Ishikawa (cell line): ENCODE measurements around the gene WDR90.

Experiments used
- CEBPB ChIP-seq: IDR thresholded peaks from 2 replicates; pipeline ENCODE4 v1.6.1; 2012
- CREB1 ChIP-seq: IDR thresholded peaks from 2 replicates; pipeline ENCODE4 v1.6.1; 2012; ENCODE audit warnings: low read depth
- EGR1 ChIP-seq: IDR thresholded peaks from 2 replicates; pipeline ENCODE4 v1.6.1; 2012
- EP300 ChIP-seq: IDR thresholded peaks from 2 replicates; pipeline ENCODE4 v1.6.1; 2012; ENCODE audit warnings: borderline replicate concordance
- FOXM1 ChIP-seq: IDR thresholded peaks from 2 replicates; pipeline ENCODE4 v1.6.1; 2012; ENCODE audit warnings: low read depth, borderline replicate concordance
- MAX ChIP-seq: IDR thresholded peaks from 2 replicates; pipeline ENCODE4 v1.6.1; 2012
- NFIC ChIP-seq: IDR thresholded peaks from 2 replicates; pipeline ENCODE4 v1.6.1; 2012
- RAD21 ChIP-seq: IDR thresholded peaks from 2 replicates; pipeline ENCODE4 v1.6.1; 2012; ENCODE audit warnings: low read depth
- REST ChIP-seq: IDR thresholded peaks from 2 replicates; pipeline ENCODE4 v1.6.1; 2012; ENCODE audit warnings: low read depth, mild to moderate bottlenecking
- TAF1 ChIP-seq: IDR thresholded peaks from 2 replicates; pipeline ENCODE4 v1.6.1; 2012; ENCODE audit warnings: low read depth, mild to moderate bottlenecking
- TCF12 ChIP-seq: IDR thresholded peaks from 2 replicates; pipeline ENCODE4 v1.6.1; 2012; ENCODE audit warnings: low read depth
- TEAD4 ChIP-seq: IDR thresholded peaks from 2 replicates; pipeline ENCODE4 v1.6.1; 2012
- USF1 ChIP-seq: IDR thresholded peaks from 2 replicates; pipeline ENCODE4 v1.6.1; 2012
- YY1 ChIP-seq: IDR thresholded peaks from 2 replicates; pipeline ENCODE4 v1.6.1; 2012; ENCODE audit warnings: low read depth
- ZBTB7A ChIP-seq: IDR thresholded peaks from 2 replicates; pipeline ENCODE4 v1.6.1; 2012; ENCODE audit warnings: low read depth

WDR90 gene

GRCh38 chr16:609316-609715 lies 39.8 kb upstream of the WDR90 start:
- no peak for TF ChIP-seq USF1
- no peak for TF ChIP-seq TAF1
- no peak for TF ChIP-seq NFIC
- TF ChIP-seq FOXM1: no peak
- TF ChIP-seq YY1: no peak
- TF ChIP-seq TCF12: no peak

GRCh38 chr16:609984-610383 lies 39.2 kb upstream of the WDR90 start:
- TF ChIP-seq ZBTB7A (no peak), FOXM1 (no peak), MAX (no peak), TCF12 (no peak), NFIC (no peak), YY1 (no peak), EGR1 (no peak), RAD21 (no peak), REST (no peak), CEBPB (no peak), CREB1 (no peak), EP300 (no peak), USF1 (no peak), TAF1 (no peak), TEAD4 (no peak)

- no peak for TF ChIP-seq EP300
- peak; percentile 53 for TF ChIP-seq RAD21
- no peak for TF ChIP-seq TCF12
Observed at GRCh38 chr16:610513-611381, 38.4 kb upstream of the WDR90 start.

GRCh38 chr16:615122-615521 lies 34.0 kb upstream of the WDR90 start:
- TF ChIP-seq MAX (0 out of 2 replicates have a peak, but pooled peaks have one; percentile 13), REST (no peak), EGR1 (0 out of 2 replicates have a peak, but pooled peaks have one; percentile 50)

- TF ChIP-seq CREB1 (no peak), YY1 (no peak), TAF1 (no peak), TCF12 (no peak), RAD21 (no peak), USF1 (no peak), ZBTB7A (no peak), CEBPB (no peak), FOXM1 (no peak), MAX (no peak), EP300 (no peak), EGR1 (no peak), TEAD4 (no peak), NFIC (no peak)
Observed at GRCh38 chr16:616733-617586, 32.2 kb upstream of the WDR90 start.
